Uterus (tissue), 4 donors: ENCODE results near the gene GAPDHS. TPM values are rescaled to one million over a fixed set of nuclear protein-coding genes. Genes with fewer than 3 reads are reported as not detected.

Source experiments
- DNase-seq, 2 donors: peaks; one replicate each; pipeline ENCODE4 v3.0.0-alpha.2; 2019 to 2020
- H3K27ac ChIP-seq, 2 donors: fragments of 200-600 bp; sonication (generic); 1 replicate in 1 of 2; 2 replicates in 1 of 2; pipeline ENCODE4 v1.5.1; 2016 to 2018
- H3K27me3 ChIP-seq, 2 donors: fragments of 200-600 bp; sonication (generic); one replicate each; pipeline ENCODE4 v1.5.1; 2018 to 2019; ENCODE audit warnings: control low read depth in 1 of 2
- H3K36me3 ChIP-seq, 2 donors: fragments of 200-600 bp; sonication (generic); one replicate each; pipeline ENCODE4 v1.5.1; 2019; ENCODE audit warnings: control low read depth in 1 of 2
- H3K4me1 ChIP-seq, 2 donors: fragments of 200-600 bp; sonication (generic); one replicate each; pipeline ENCODE4 v1.5.1; 2018 to 2019; ENCODE audit warnings: control low read depth in 1 of 2
- H3K4me3 ChIP-seq, 2 donors: fragments of 200-600 bp; sonication (generic); 1 replicate in 1 of 2; 2 replicates in 1 of 2; pipeline ENCODE4 v1.5.1; 2018 to 2019; ENCODE audit warnings: mild to moderate bottlenecking in 1 of 2
- H3K9me3 ChIP-seq, 2 donors: fragments of 200-600 bp; sonication (generic); one replicate each; pipeline ENCODE4 v1.5.1; 2019; ENCODE audit warnings: control low read depth in 1 of 2
- POLR2A ChIP-seq, 2 donors: fragments of 450-650 bp; IDR thresholded peaks; one replicate each; pipeline ENCODE4 v1.6.1; 2016; ENCODE audit warnings: antibody characterized with exemption in 2 of 2, mild to moderate bottlenecking in 1 of 2, moderate library complexity in 1 of 2
- intact Hi-C: fragments of 100-400 bp; cut with DNase I; formaldehyde crosslinking; loops from one replicate; pipeline ENCODE4 v1.15.1; 2023; ENCODE audit warnings: low total_unique reads
- total RNA-seq, 4 donors: library from RNA; depleted of rRNA in 3 of 4; stranded (reverse); fragments of >200 nt in 3 of 4; gene quantifications; one replicate each; pipeline versions ENCODE4 v1.1.0 to v1.2.4, GENCODE V29; 2014 to 2023
- TF ChIP-seq, protein P1 (sequence below), 4 experiments: fragments of 200-600 bp in 2 of 4; fragments of 450-650 bp in 2 of 4; sonication (generic) in 2 of 4; IDR thresholded peaks; one replicate each; pipeline ENCODE4 v1.5.1; 2016 to 2019; ENCODE audit warnings: antibody characterized with exemption in 4 of 4, mild to moderate bottlenecking in 2 of 4, moderate library complexity in 1 of 4
- donor health status: DM: yes; HTN: yes; CAD: no.

Gene GAPDHS
- total RNA-seq, 4 donors from 2014 or later, result not detected

DNA sequence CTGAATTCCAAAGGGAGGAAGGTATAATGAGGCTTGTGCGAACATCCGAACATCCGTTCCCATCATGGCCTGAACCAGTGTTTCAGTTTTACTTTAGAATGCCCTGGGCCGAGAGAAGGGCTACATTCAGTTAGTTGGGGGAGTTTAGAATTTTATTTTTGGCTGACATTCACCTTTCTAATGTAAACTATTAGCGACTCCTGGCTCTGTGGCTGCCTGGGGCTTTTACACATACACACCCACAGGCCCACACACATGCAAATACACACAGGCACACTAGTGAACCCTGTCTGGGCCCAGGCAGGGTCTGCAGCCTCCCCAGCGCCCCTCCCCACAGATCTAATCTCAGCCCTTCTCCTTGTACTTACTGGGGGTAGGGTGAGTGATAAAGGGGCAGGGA, 6.1 kb downstream of the GAPDHS start:
- Histone ChIP-seq H3K4me1 (peaks cover 0 to under 1% of the 10 kb centered on the region in 2 donors), H3K36me3 (no peaks in the 10 kb centered on the region), H3K27me3 (no peaks in the 10 kb centered on the region), H3K27ac (no peak overlapping the region), H3K9me3 (no peaks in the 10 kb centered on the region), H3K4me3 (no peak overlapping the region)
- intact Hi-C loops, result no loop called here
- TF ChIP-seq, protein P1, sequence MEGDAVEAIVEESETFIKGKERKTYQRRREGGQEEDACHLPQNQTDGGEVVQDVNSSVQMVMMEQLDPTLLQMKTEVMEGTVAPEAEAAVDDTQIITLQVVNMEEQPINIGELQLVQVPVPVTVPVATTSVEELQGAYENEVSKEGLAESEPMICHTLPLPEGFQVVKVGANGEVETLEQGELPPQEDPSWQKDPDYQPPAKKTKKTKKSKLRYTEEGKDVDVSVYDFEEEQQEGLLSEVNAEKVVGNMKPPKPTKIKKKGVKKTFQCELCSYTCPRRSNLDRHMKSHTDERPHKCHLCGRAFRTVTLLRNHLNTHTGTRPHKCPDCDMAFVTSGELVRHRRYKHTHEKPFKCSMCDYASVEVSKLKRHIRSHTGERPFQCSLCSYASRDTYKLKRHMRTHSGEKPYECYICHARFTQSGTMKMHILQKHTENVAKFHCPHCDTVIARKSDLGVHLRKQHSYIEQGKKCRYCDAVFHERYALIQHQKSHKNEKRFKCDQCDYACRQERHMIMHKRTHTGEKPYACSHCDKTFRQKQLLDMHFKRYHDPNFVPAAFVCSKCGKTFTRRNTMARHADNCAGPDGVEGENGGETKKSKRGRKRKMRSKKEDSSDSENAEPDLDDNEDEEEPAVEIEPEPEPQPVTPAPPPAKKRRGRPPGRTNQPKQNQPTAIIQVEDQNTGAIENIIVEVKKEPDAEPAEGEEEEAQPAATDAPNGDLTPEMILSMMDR (IDR thresholded peaks at IDR 0.05), result no peak
- TF ChIP-seq POLR2A (IDR thresholded peaks at IDR 0.05), result no peak
- DNase-seq, result no peak

- intact Hi-C loops, result loop anchor here (10.0 kb wide), 1 partner anchor 175 kb away; the partner anchor contains the start of gene KMT2B
- no peak for DNase-seq
- H3K4me3 ChIP-seq, result no peak overlapping the region
- no peak overlapping the region for H3K27ac ChIP-seq
- no peaks in the 10 kb centered on the region for H3K27me3 ChIP-seq
- H3K4me1 ChIP-seq, result peaks cover 0 to 5% of the 10 kb centered on the region in 2 donors
- no peaks in the 10 kb centered on the region for H3K9me3 ChIP-seq
- no peak for TF ChIP-seq POLR2A (IDR thresholded peaks at IDR 0.05)
- TF ChIP-seq, protein P1 (IDR thresholded peaks at IDR 0.05), result no peak
- no peaks in the 10 kb centered on the region for H3K36me3 ChIP-seq
Measured at GRCh38 chr19:35539850-35540249, 6.6 kb downstream of the GAPDHS start.

DNA sequence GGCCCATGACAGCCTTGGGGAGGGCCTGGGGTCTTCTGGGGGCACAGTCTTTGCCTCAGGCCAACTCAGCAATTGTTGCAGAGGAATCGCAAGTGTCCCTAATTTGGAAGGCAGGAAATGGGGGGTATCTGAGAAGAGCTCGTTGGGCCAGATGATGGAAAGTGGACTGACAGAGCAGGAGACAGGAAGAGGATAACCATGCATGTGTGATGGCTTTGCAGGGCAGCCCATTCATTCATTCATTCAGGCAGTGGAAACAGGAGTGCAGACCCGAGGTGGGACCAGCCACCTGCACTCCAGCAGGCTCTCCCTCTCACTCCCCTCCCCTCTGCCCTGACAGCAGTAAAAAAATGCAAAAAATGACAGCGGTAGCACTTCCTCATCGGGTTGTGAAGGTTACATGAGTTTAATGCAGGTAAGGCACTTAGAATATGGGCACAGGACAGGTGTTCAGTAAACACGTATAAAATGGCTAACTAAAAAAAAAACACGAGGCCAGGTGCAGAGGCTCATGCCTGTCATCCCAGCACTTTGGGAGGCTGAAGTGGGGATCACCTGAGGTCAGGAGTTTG, 7.2 kb downstream of the GAPDHS start:
- intact Hi-C loops, result loop anchor here (10.0 kb wide), 1 partner anchor 174 kb away; the partner anchor contains the start of gene KMT2B
- no peaks in the 10 kb centered on the region for H3K27me3 ChIP-seq
- no peak overlapping the region for H3K4me3 ChIP-seq

GRCh38 chr19:35542209-35542608, 9.0 kb downstream of the GAPDHS start:
- Histone ChIP-seq H3K4me3 (no peak overlapping the region), H3K27me3 (no peaks in the 10 kb centered on the region), H3K36me3 (no peaks in the 10 kb centered on the region), H3K9me3 (no peaks in the 10 kb centered on the region), H3K27ac (no peak overlapping the region), H3K4me1 (peaks cover 0 to 15% of the 10 kb centered on the region in 2 donors)
- no peak for DNase-seq
- intact Hi-C loops, result loop anchor here (10.0 kb wide), 1 partner anchor 173 kb away; the partner anchor contains the start of gene KMT2B
- TF ChIP-seq POLR2A (IDR thresholded peaks at IDR 0.05), result no peak
- TF ChIP-seq, protein P1 (IDR thresholded peaks at IDR 0.05), result no peak

More for the DNA sequence above, 7.2 kb downstream of the GAPDHS start:
- Histone ChIP-seq H3K36me3 (no peaks in the 10 kb centered on the region), H3K9me3 (no peaks in the 10 kb centered on the region), H3K27ac (no peak overlapping the region), H3K4me1 (peaks cover 0 to 5% of the 10 kb centered on the region in 2 donors)
- no peak for DNase-seq
- no peak for TF ChIP-seq POLR2A (IDR thresholded peaks at IDR 0.05)
- TF ChIP-seq, protein P1 (IDR thresholded peaks at IDR 0.05), result no peak

GRCh38 chr19:35543280-35544109, 10.2 kb downstream of the GAPDHS start:
- no peak overlapping the region for H3K27ac ChIP-seq
- no peaks in the 10 kb centered on the region for H3K36me3 ChIP-seq
- DNase-seq, result no peak
- TF ChIP-seq POLR2A (IDR thresholded peaks at IDR 0.05), result no peak
- TF ChIP-seq, protein P1 (IDR thresholded peaks at IDR 0.05), result no peak
- no peak overlapping the region for H3K4me3 ChIP-seq
- peaks cover 0 to 15% of the 10 kb centered on the region in 2 donors for H3K4me1 ChIP-seq
- intact Hi-C loops, result loop anchor here (10.0 kb wide), 1 partner anchor 171 kb away; the partner anchor contains the start of gene KMT2B
- H3K27me3 ChIP-seq, result no peaks in the 10 kb centered on the region
- no peaks in the 10 kb centered on the region for H3K9me3 ChIP-seq
